WTC11 (cell line): Measurements from ENCODE around the gene ADI1. TPM values are rescaled to one million over a fixed set of nuclear protein-coding genes. Genes with fewer than 3 reads are reported as not detected.

Experiments used
- ATAC-seq: fragments of 200-7000 bp; cut with Tn5 transposase; 2 replicates; pipeline ENCODE4 v1.10.0; 2021; ENCODE audit warnings: mild to moderate bottlenecking, moderate library complexity
- CTCF ChIA-PET: fragments of 300-600 bp; sonication (Branson Sonifier 250); formaldehyde crosslinking; loops from one replicate; lab custom pipeline; 2021; ENCODE audit warnings: antibody characterized with exemption; lab: Charles Lee
- POLR2A ChIA-PET: fragments of 350-600 bp; sonication (Branson Sonifier 250); formaldehyde crosslinking; loops from one replicate; lab custom pipeline; 2021; ENCODE audit warnings: antibody characterized with exemption; lab: Charles Lee
- DNase-seq: peaks from one replicate; pipeline ENCODE4 v3.0.0; 2021; ENCODE audit warnings: low spot score
- H3K27ac Mint-ChIP-seq: 2 replicates; pipeline ENCODE4 v1.8.0; 2021; ENCODE audit warnings: mixed read lengths
- H3K27me3 Mint-ChIP-seq: 2 replicates; pipeline ENCODE4 v1.8.0; 2021; ENCODE audit warnings: low read depth, mild to moderate bottlenecking, moderate library complexity, mixed read lengths
- H3K36me3 Mint-ChIP-seq: 2 replicates; pipeline ENCODE4 v1.8.0; 2021; ENCODE audit warnings: mixed read lengths
- H3K4me1 Mint-ChIP-seq: 2 replicates; pipeline ENCODE4 v1.8.0; 2022; ENCODE audit warnings: mixed read lengths
- H3K4me3 Mint-ChIP-seq: 2 replicates; pipeline ENCODE4 v1.8.0; 2021; ENCODE audit warnings: mild to moderate bottlenecking, moderate library complexity, mixed read lengths
- H3K9me3 Mint-ChIP-seq: 2 replicates; pipeline ENCODE4 v1.8.0; 2021; ENCODE audit warnings: mixed read lengths
- CBFB ChIP-seq: sonication (generic); formaldehyde crosslinking; IDR thresholded peaks from 2 replicates; pipeline ENCODE4 v1.8.1; 2022; ENCODE audit warnings: mild to moderate bottlenecking, low read depth, missing genetic modification reagents
- CREM ChIP-seq: sonication (generic); formaldehyde crosslinking; IDR thresholded peaks from 2 replicates; pipeline ENCODE4 v1.8.1; 2022; ENCODE audit warnings: mild to moderate bottlenecking, missing genetic modification reagents, moderate library complexity
- CTCF ChIP-seq: fragments of 200-600 bp; IDR thresholded peaks from 2 replicates; pipeline ENCODE4 v1.8.0; 2022; ENCODE audit warnings: antibody characterized with exemption
- E2F1 ChIP-seq: sonication (generic); formaldehyde crosslinking; IDR thresholded peaks from 2 replicates; pipeline ENCODE4 v1.8.0; 2022; ENCODE audit warnings: mild to moderate bottlenecking, missing genetic modification reagents
- EMX1 ChIP-seq: fragments of 250-450 bp; sonication (Bioruptor Pico); IDR thresholded peaks from 2 replicates; pipeline ENCODE4 v1.8.0; 2021; ENCODE audit warnings: mild to moderate bottlenecking
- FOXJ3 ChIP-seq: sonication (generic); formaldehyde crosslinking; IDR thresholded peaks from 2 replicates; pipeline ENCODE4 v1.9.0; 2021; ENCODE audit warnings: missing genetic modification reagents, mild to moderate bottlenecking, borderline replicate concordance
- FOXP4 ChIP-seq: sonication (generic); formaldehyde crosslinking; IDR thresholded peaks from 2 replicates; pipeline ENCODE4 v1.8.0; 2022; ENCODE audit warnings: mild to moderate bottlenecking, missing genetic modification reagents
- GRHL2 ChIP-seq: fragments of 250-450 bp; sonication (Bioruptor Pico); IDR thresholded peaks from 2 replicates; pipeline ENCODE4 v1.8.0; 2022; ENCODE audit warnings: mild to moderate bottlenecking, moderate library complexity; ENCODE audit not compliant: insufficient replicate concordance, severe bottlenecking
- HMGA2 ChIP-seq: fragments of 250-450 bp; sonication (Bioruptor Pico); IDR thresholded peaks from 2 replicates; pipeline ENCODE4 v1.4.0; 2021; ENCODE audit warnings: mild to moderate bottlenecking, moderate library complexity
- KAT7 ChIP-seq: sonication (generic); formaldehyde crosslinking; IDR thresholded peaks from 2 replicates; pipeline ENCODE4 v1.8.1; 2023; ENCODE audit warnings: missing genetic modification reagents, mild to moderate bottlenecking, borderline replicate concordance
- NFYB ChIP-seq: sonication (generic); formaldehyde crosslinking; conservative IDR thresholded peaks from 2 replicates; pipeline ENCODE4 v1.8.0; 2022; ENCODE audit warnings: low read depth, missing genetic modification reagents
- NR1H2 ChIP-seq: sonication (generic); formaldehyde crosslinking; IDR thresholded peaks from 2 replicates; pipeline ENCODE4 v1.9.0; 2021; ENCODE audit warnings: mild to moderate bottlenecking, moderate library complexity, missing genetic modification reagents
- NR2C2 ChIP-seq: sonication (generic); formaldehyde crosslinking; IDR thresholded peaks from 2 replicates; pipeline ENCODE4 v1.8.0; 2022; ENCODE audit warnings: mild to moderate bottlenecking, missing genetic modification reagents
- OVOL2 ChIP-seq: fragments of 250-450 bp; sonication (Bioruptor Pico); IDR thresholded peaks from 2 replicates; pipeline ENCODE4 v1.9.0; 2021; ENCODE audit warnings: mild to moderate bottlenecking, borderline replicate concordance
- PRRX2 ChIP-seq: fragments of 250-450 bp; sonication (Bioruptor Pico); IDR thresholded peaks from 2 replicates; pipeline ENCODE4 v1.8.0; 2021; ENCODE audit warnings: mild to moderate bottlenecking
- SMAD4 ChIP-seq: sonication (generic); formaldehyde crosslinking; IDR thresholded peaks from 2 replicates; pipeline ENCODE4 v1.8.0; 2022; ENCODE audit warnings: mild to moderate bottlenecking, missing genetic modification reagents
- TCF7 ChIP-seq: sonication (generic); formaldehyde crosslinking; IDR thresholded peaks from 2 replicates; pipeline ENCODE4 v1.8.0; 2022; ENCODE audit warnings: mild to moderate bottlenecking, low read depth, missing genetic modification reagents, moderate library complexity
- TP53 ChIP-seq: sonication (generic); formaldehyde crosslinking; IDR thresholded peaks from 2 replicates; pipeline ENCODE4 v1.8.1; 2023; ENCODE audit warnings: mild to moderate bottlenecking, missing genetic modification reagents
- ZNF121 ChIP-seq: sonication (generic); formaldehyde crosslinking; IDR thresholded peaks from 2 replicates; pipeline ENCODE4 v1.8.0; 2023; ENCODE audit warnings: missing genetic modification reagents
- ZNF138 ChIP-seq: sonication (generic); formaldehyde crosslinking; conservative IDR thresholded peaks from 2 replicates; pipeline ENCODE4 v1.8.1; 2022; ENCODE audit warnings: mild to moderate bottlenecking, moderate library complexity, missing genetic modification reagents
- ZNF232 ChIP-seq: sonication (generic); formaldehyde crosslinking; IDR thresholded peaks from 2 replicates; pipeline ENCODE4 v1.8.0; 2022; ENCODE audit warnings: mild to moderate bottlenecking, missing genetic modification reagents
- ZNF317 ChIP-seq: sonication (generic); formaldehyde crosslinking; IDR thresholded peaks from 2 replicates; pipeline ENCODE4 v1.8.1; 2023; ENCODE audit warnings: low read depth, mild to moderate bottlenecking, moderate library complexity, missing genetic modification reagents, borderline replicate concordance
- total RNA-seq: library from RNA; stranded (reverse); gene quantifications from 3 replicates; pipeline ENCODE4 v1.2.3, GENCODE V29; 2021
- TF ChIP-seq, protein P1 (sequence below): sonication (generic); formaldehyde crosslinking; IDR thresholded peaks from 2 replicates; pipeline ENCODE4 v1.8.1; 2022; ENCODE audit warnings: mild to moderate bottlenecking, missing genetic modification reagents, moderate library complexity, borderline replicate concordance
- TF ChIP-seq, protein P2 (sequence below): sonication (generic); formaldehyde crosslinking; IDR thresholded peaks from 2 replicates; pipeline ENCODE4 v1.8.1; 2023; ENCODE audit warnings: mild to moderate bottlenecking, missing genetic modification reagents

ADI1 gene
- total RNA-seq, 1 experiment from 2014 or later = 21.4 TPM

- TF ChIP-seq PRRX2 (CRISPR knock-in tag) (no peak), KAT7 (CRISPR knock-in tag) (no peak), OVOL2 (CRISPR knock-in tag) (no peak), ZNF232 (CRISPR knock-in tag) (no peak), GRHL2 (CRISPR knock-in tag) (no peak), NFYB (CRISPR knock-in tag) (no peak), TP53 (no peak)
- TF ChIP-seq, all 79 proteins: peak for 0
- ChIA-PET CTCF (interaction anchor here (1.1 kb wide), 1 partner anchor 62 kb away, joined by 3 read pairs; no protein-coding TSS in a partner anchor), POLR2A (no interaction called here)
- peaks cover 15% of the 10 kb centered on the region for H3K4me1 Mint-ChIP-seq
- ATAC-seq = no peak
- no peaks in the 10 kb centered on the region; the same call in 1 of the 2 replicates for H3K36me3 Mint-ChIP-seq
- no peak overlapping the region for H3K4me3 Mint-ChIP-seq
- H3K27ac Mint-ChIP-seq = no peak overlapping the region
- peaks cover 25% of the 10 kb centered on the region for H3K27me3 Mint-ChIP-seq
- no peaks in the 10 kb centered on the region for H3K9me3 Mint-ChIP-seq
- DNase-seq = no peak
Measured at GRCh38 chr2:3523551-3524041, 4.3 kb upstream of the ADI1 start.

GRCh38 chr2:3522961-3523421 lies 3.7 kb upstream of the ADI1 start:
- H3K27ac Mint-ChIP-seq = no peak overlapping the region
- no peaks in the 10 kb centered on the region; the same call in 1 of the 2 replicates for H3K36me3 Mint-ChIP-seq
- no peaks in the 10 kb centered on the region for H3K9me3 Mint-ChIP-seq
- no peak for DNase-seq
- peaks cover 25% of the 10 kb centered on the region for H3K27me3 Mint-ChIP-seq
- ATAC-seq = no peak
- peaks cover 18% of the 10 kb centered on the region for H3K4me1 Mint-ChIP-seq
- ChIA-PET POLR2A (no interaction called here), CTCF (no interaction called here)
- no peak for TF ChIP-seq ZNF317 (CRISPR knock-in tag)
- TF ChIP-seq SMAD4 (CRISPR knock-in tag) = no peak
- TF ChIP-seq ZNF232 (CRISPR knock-in tag) = no peak
- no peak for TF ChIP-seq CBFB
- no peak for TF ChIP-seq HMGA2 (CRISPR knock-in tag)
- no peak for TF ChIP-seq ZNF138 (CRISPR knock-in tag)
- no peak for TF ChIP-seq FOXJ3 (CRISPR knock-in tag)
- no peak for TF ChIP-seq TCF7
- TF ChIP-seq FOXP4 = no peak
- no peak for TF ChIP-seq E2F1 (CRISPR knock-in tag)
- no peak for TF ChIP-seq EMX1 (CRISPR knock-in tag)
- TF ChIP-seq, protein P1, sequence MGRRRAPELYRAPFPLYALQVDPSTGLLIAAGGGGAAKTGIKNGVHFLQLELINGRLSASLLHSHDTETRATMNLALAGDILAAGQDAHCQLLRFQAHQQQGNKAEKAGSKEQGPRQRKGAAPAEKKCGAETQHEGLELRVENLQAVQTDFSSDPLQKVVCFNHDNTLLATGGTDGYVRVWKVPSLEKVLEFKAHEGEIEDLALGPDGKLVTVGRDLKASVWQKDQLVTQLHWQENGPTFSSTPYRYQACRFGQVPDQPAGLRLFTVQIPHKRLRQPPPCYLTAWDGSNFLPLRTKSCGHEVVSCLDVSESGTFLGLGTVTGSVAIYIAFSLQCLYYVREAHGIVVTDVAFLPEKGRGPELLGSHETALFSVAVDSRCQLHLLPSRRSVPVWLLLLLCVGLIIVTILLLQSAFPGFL (CRISPR knock-in tag) = no peak
- no peak for TF ChIP-seq ZNF121 (CRISPR knock-in tag)
- TF ChIP-seq NR2C2 = no peak
- no peak for TF ChIP-seq NR1H2 (CRISPR knock-in tag)
- no peak for TF ChIP-seq CREM (CRISPR knock-in tag)
- TF ChIP-seq, protein P2, sequence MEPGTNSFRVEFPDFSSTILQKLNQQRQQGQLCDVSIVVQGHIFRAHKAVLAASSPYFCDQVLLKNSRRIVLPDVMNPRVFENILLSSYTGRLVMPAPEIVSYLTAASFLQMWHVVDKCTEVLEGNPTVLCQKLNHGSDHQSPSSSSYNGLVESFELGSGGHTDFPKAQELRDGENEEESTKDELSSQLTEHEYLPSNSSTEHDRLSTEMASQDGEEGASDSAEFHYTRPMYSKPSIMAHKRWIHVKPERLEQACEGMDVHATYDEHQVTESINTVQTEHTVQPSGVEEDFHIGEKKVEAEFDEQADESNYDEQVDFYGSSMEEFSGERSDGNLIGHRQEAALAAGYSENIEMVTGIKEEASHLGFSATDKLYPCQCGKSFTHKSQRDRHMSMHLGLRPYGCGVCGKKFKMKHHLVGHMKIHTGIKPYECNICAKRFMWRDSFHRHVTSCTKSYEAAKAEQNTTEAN = no peak
- no peak for TF ChIP-seq CTCF
- no peak overlapping the region for H3K4me3 Mint-ChIP-seq
